OCI-LY7 (cell line): Measurements from ENCODE around the gene C3orf20. TPM values are rescaled to one million over a fixed set of nuclear protein-coding genes. Genes with fewer than 3 reads are reported as not detected.

Experiments
- BruUV-seq: library from RNA; stranded (reverse); fragments of 400-500 nt; replicated peaks from 2 replicates; lab custom pipeline; 2021; lab: Mats Ljungman, UMichigan
- CTCF ChIA-PET: fragments of 300-600 bp; sonication (Branson Sonifier 250); formaldehyde crosslinking; loops from one replicate; lab custom pipeline; 2022; ENCODE audit warnings: antibody characterized with exemption; ENCODE audit not compliant: unreplicated experiment; lab: Charles Lee
- POLR2A ChIA-PET: fragments of 300-600 bp; sonication (Branson Sonifier 250); formaldehyde crosslinking; loops from one replicate; lab custom pipeline; 2022; ENCODE audit warnings: antibody characterized with exemption; lab: Charles Lee
- DNase-seq: peaks from one replicate; pipeline ENCODE4 v3.0.0-alpha.2; 2015; ENCODE audit warnings: low spot score
- H2AFZ ChIP-seq: fragments of 200-600 bp; sonication (generic), shearing (Covaris generic); 2 replicates; pipeline ENCODE4 v1.6.1; 2014; ENCODE audit warnings: mild to moderate bottlenecking, antibody characterized with exemption, low read length, moderate library complexity
- H3K27ac ChIP-seq: fragments of 200-600 bp; sonication (generic); 2 replicates; pipeline ENCODE4 v1.5.1; 2014; ENCODE audit warnings: mixed run types, low read depth, mild to moderate bottlenecking, moderate library complexity, low read length, inconsistent platforms; ENCODE audit not compliant: poor library complexity, severe bottlenecking
- H3K36me3 ChIP-seq: fragments of 200-600 bp; sonication (generic); 2 replicates; pipeline ENCODE4 v1.6.1; 2014; ENCODE audit warnings: mild to moderate bottlenecking, antibody characterized with exemption, low read length, moderate library complexity, mixed read lengths; ENCODE audit not compliant: insufficient read depth
- H3K4me1 ChIP-seq: fragments of 200-600 bp; sonication (generic); 2 replicates; pipeline ENCODE4 v1.5.1; 2014; ENCODE audit warnings: mild to moderate bottlenecking, low read length; ENCODE audit not compliant: insufficient read depth, poor library complexity, severe bottlenecking
- H3K4me2 ChIP-seq: fragments of 200-600 bp; sonication (generic); 2 replicates; pipeline ENCODE4 v1.6.1; 2014; ENCODE audit warnings: mild to moderate bottlenecking, low read length
- H3K4me3 ChIP-seq: fragments of 200-600 bp; sonication (generic); 2 replicates; pipeline ENCODE4 v1.5.1; 2014; ENCODE audit warnings: mild to moderate bottlenecking, low read depth, low read length; ENCODE audit not compliant: poor library complexity, severe bottlenecking
- H3K79me2 ChIP-seq: fragments of 200-600 bp; sonication (generic); 2 replicates; pipeline ENCODE4 v1.6.1; 2016; ENCODE audit warnings: low read depth, mild to moderate bottlenecking, low read length, moderate library complexity, mixed read lengths; ENCODE audit not compliant: insufficient read depth
- H3K9me2 ChIP-seq: fragments of 200-600 bp; sonication (generic); 2 replicates; pipeline ENCODE4 v1.6.1; 2016; ENCODE audit warnings: mild to moderate bottlenecking, low read length, mixed read lengths; ENCODE audit not compliant: insufficient read depth
- H3K9me3 ChIP-seq: fragments of 200-600 bp; sonication (generic); 2 replicates; pipeline ENCODE4 v1.6.1; 2014; ENCODE audit warnings: mild to moderate bottlenecking, mixed run types, low read length, mixed read lengths
- H4K20me1 ChIP-seq: fragments of 200-600 bp; sonication (generic); 2 replicates; pipeline ENCODE4 v1.6.1; 2014; ENCODE audit warnings: mild to moderate bottlenecking, antibody characterized with exemption, low read length, moderate library complexity, mixed read lengths; ENCODE audit not compliant: insufficient read depth
- EZH2phosphoT487 ChIP-seq: fragments of 200-600 bp; sonication (generic); IDR thresholded peaks from 2 replicates; pipeline ENCODE4 v1.6.1; 2018; ENCODE audit warnings: low read depth, borderline replicate concordance, mild to moderate bottlenecking, mixed run types, antibody characterized with exemption, low read length, moderate library complexity, mixed read lengths
- intact Hi-C: fragments of 100-400 bp; cut with micrococcal nuclease; formaldehyde crosslinking; loops from one replicate; pipeline ENCODE4 v1.10.0; 2022; ENCODE audit not compliant: unreplicated experiment
- total RNA-seq, 2 experiments: library from RNA; depleted of rRNA in 1 of 2; stranded (reverse); fragments of >200 nt in 1 of 2; shearing (Covaris generic) in 1 of 2; gene quantifications; 2 replicates each; pipeline ENCODE4 v1.2.3, GENCODE V29; 2014 to 2022
- TF ChIP-seq, protein P1 (sequence below): fragments of 200-600 bp; sonication (generic); conservative IDR thresholded peaks from 2 replicates; pipeline ENCODE4 v1.5.1; 2014; ENCODE audit warnings: mild to moderate bottlenecking, antibody characterized with exemption, low read length, moderate library complexity, mixed read lengths

C3orf20 gene
- total RNA-seq, 2 experiments from 2014 or later: 2.2 to 2.7 TPM

DNA sequence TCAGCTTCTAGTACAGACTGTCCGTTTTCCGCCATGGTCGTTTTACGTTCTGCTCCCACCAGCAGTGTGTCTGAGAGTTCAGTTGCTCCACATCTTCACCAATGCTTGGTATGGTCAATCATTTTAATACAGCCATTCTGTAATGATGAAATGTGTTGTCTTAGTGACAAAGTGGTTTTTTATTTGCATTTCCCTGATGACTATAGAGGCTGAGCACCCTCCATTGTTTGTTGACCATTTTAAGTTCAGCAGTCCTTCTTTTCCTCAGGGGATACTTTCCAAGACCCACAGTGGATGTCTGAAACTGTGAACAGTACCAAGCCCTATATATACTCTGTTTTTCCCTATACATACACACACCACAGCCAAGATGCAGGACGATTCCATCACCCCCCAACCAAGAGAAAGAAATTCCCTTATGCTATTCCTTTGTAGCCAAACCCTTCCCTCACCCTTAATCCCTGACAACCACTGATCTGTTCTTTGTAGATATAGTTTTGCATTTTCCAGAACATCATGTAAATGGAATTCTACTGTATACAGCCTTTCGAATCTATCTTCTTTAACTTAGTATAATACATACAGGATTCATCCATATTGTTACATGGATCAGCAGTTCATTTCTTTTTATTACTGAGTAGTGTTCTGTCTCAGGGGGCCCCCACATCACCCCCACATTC, 55.9 kb downstream of the C3orf20 start:
- H3K79me2 ChIP-seq: no peaks in the 10 kb centered on the region
- intact Hi-C loops: no loop called here
- DNase-seq: no peak
- H3K36me3 ChIP-seq: no peaks in the 10 kb centered on the region
- H3K9me3 ChIP-seq: no peaks in the 10 kb centered on the region
- H3K27ac ChIP-seq: no peak overlapping the region
- H3K4me1 ChIP-seq: no peaks in the 10 kb centered on the region
- TF ChIP-seq EZH2phosphoT487: no peak
- TF ChIP-seq, protein P1, sequence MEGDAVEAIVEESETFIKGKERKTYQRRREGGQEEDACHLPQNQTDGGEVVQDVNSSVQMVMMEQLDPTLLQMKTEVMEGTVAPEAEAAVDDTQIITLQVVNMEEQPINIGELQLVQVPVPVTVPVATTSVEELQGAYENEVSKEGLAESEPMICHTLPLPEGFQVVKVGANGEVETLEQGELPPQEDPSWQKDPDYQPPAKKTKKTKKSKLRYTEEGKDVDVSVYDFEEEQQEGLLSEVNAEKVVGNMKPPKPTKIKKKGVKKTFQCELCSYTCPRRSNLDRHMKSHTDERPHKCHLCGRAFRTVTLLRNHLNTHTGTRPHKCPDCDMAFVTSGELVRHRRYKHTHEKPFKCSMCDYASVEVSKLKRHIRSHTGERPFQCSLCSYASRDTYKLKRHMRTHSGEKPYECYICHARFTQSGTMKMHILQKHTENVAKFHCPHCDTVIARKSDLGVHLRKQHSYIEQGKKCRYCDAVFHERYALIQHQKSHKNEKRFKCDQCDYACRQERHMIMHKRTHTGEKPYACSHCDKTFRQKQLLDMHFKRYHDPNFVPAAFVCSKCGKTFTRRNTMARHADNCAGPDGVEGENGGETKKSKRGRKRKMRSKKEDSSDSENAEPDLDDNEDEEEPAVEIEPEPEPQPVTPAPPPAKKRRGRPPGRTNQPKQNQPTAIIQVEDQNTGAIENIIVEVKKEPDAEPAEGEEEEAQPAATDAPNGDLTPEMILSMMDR: no peak
- no peak overlapping the region for H3K4me2 ChIP-seq
- no peak overlapping the region for H2AFZ ChIP-seq
- BruUV-seq: no TSS peak
- H4K20me1 ChIP-seq: no peaks in the 10 kb centered on the region
- H3K9me2 ChIP-seq: no peaks in the 10 kb centered on the region
- CTCF ChIA-PET: no interaction called here
- no peak overlapping the region for H3K4me3 ChIP-seq
- POLR2A ChIA-PET: no interaction called here

DNA sequence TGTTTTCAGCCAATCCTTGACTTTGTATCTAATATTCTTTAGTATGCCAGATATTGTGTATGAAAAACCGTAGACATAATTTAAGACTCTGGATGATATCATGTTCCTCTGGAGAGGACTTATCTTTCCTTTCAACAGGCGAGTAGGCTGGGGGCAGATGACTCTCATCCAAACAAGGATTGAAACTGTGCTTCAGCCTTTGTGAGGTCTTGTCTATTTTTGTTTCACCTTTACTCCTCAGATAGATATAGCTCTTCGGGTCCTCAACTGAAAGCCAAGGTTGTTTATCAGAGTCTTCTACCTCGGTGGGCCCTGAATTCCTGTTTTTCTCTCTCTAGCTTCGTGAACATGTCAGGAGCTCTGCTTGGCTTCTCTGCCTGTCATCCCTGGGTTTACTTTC, 66.0 kb downstream of the C3orf20 start:
- H3K4me3 ChIP-seq: no peak overlapping the region
- H3K36me3 ChIP-seq: no peaks in the 10 kb centered on the region
- H4K20me1 ChIP-seq: no peaks in the 10 kb centered on the region
- H3K27ac ChIP-seq: no peak overlapping the region
- intact Hi-C loops: no loop called here
- DNase-seq: no peak
- H3K9me2 ChIP-seq: no peaks in the 10 kb centered on the region
- H3K9me3 ChIP-seq: peaks cover 16% of the 10 kb centered on the region; the same call in 1 of the 2 replicates
- no peaks in the 10 kb centered on the region for H3K4me1 ChIP-seq
- BruUV-seq: no TSS peak
- POLR2A ChIA-PET: interaction anchor here (1.0 kb wide), 1 partner anchor 9 kb away, joined by 4 read pairs; no protein-coding TSS in a partner anchor
- TF ChIP-seq EZH2phosphoT487: no peak
- TF ChIP-seq, protein P1: no peak
- H3K79me2 ChIP-seq: no peaks in the 10 kb centered on the region
- CTCF ChIA-PET: no interaction called here
- H3K4me2 ChIP-seq: no peak overlapping the region
- no peak overlapping the region for H2AFZ ChIP-seq

DNA sequence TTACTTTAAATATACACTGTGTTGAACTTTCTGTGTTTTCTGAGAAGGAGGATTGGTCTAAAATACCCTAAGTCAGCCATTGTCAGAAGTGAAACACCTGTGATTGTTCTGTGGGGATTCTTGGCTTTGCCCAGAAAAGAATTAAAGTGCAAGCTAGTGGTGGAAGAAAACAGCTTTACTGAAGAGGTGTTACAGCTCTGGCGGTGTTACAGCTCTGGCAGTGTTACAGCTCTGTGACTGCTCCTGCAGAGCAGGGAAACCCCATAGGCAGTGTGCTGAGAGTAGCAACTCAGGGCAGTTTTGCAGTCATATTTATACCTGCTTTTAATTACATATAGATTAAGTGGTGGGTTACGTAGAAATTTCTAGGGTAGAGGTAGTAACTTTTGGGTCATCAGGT, 66.6 kb downstream of the C3orf20 start:
- intact Hi-C loops: no loop called here
- Histone ChIP-seq H3K27ac (no peak overlapping the region), H3K4me2 (no peak overlapping the region), H3K79me2 (no peaks in the 10 kb centered on the region), H3K9me2 (no peaks in the 10 kb centered on the region), H4K20me1 (no peaks in the 10 kb centered on the region), H2AFZ (no peak overlapping the region), H3K36me3 (no peaks in the 10 kb centered on the region), H3K4me1 (no peaks in the 10 kb centered on the region), H3K4me3 (no peak overlapping the region), H3K9me3 (peaks cover 16% of the 10 kb centered on the region; the same call in 1 of the 2 replicates)
- no TSS peak for BruUV-seq
- CTCF ChIA-PET: no interaction called here
- POLR2A ChIA-PET: interaction anchor here (1.0 kb wide), 1 partner anchor 8 kb away, joined by 4 read pairs; no protein-coding TSS in a partner anchor
- TF ChIP-seq, protein P1: no peak
- no peak for TF ChIP-seq EZH2phosphoT487
- DNase-seq: no peak
